Right cardiac atrium (tissue), 5 donors: ENCODE results near the gene FRYL. TPM values are rescaled to one million over a fixed set of nuclear protein-coding genes. Genes with fewer than 3 reads are reported as not detected.

Source experiments
- ATAC-seq, 2 donors: fragments of 200-7000 bp; cut with Tn5 transposase; one replicate each; pipeline versions ENCODE4 v1.8.0 to v1.9.1; 2020; ENCODE audit warnings: moderate library complexity in 2 of 2, mild to moderate bottlenecking in 1 of 2
- DNase-seq, 3 donors: peaks; one replicate each; pipeline ENCODE4 v3.0.0-alpha.2; 2020
- H3K27ac ChIP-seq: one replicate; pipeline ENCODE4 v1.5.1; 2013; ENCODE audit warnings: mild to moderate bottlenecking, low read length, control low read depth, moderate library complexity
- H3K27me3 ChIP-seq: one replicate; pipeline ENCODE4 v1.6.1; 2013; ENCODE audit not compliant: control insufficient read depth, insufficient read depth
- H3K4me1 ChIP-seq: one replicate; pipeline ENCODE4 v1.6.1; 2013; ENCODE audit warnings: low read length; ENCODE audit not compliant: control insufficient read depth, insufficient read depth
- H3K4me3 ChIP-seq: one replicate; pipeline ENCODE4 v1.5.1; 2013; ENCODE audit warnings: low read length, control low read depth
- H3K9me3 ChIP-seq: one replicate; pipeline ENCODE4 v1.6.1; 2013; ENCODE audit warnings: low read length; ENCODE audit not compliant: control insufficient read depth
- WGBS: extraction: QIAGEN DNeasy Blood & Tissue Kit; methylation state at CpG from one replicate; pipeline ENCODE4 v1.1.7; 2013; 5-methylcytosine and 5-hydroxymethylcytosine counted together
- intact Hi-C, 4 donors: fragments of 100-400 bp; cut with DNase I; formaldehyde crosslinking; loops; one replicate each; pipeline versions ENCODE4 v1.11.0 to v1.14.0; 2022 to 2023
- polyA plus RNA-seq: library from polyadenylated mRNA; stranded (reverse); fragments of 200-250 nt; gene quantifications from one replicate; pipeline ENCODE4 v1.2.3, GENCODE V29; 2013
- total RNA-seq, 4 donors: library from RNA; stranded (reverse); fragmentation: NEBNext Ultra II Directional; extraction: Animal tissue kit (Norgen Biotek cat#: 25700); gene quantifications; one replicate each; pipeline ENCODE4 v1.2.1, GENCODE V29; 2021
- donor health status: healthy with polysubstance abuse.
- donor health status: DM: no; HTN: yes; CAD: no.
- donor health status: DM: no; HTN: no; CAD: no.
- donor health status: DM: no; HTN: yes; CAD: no; lungs with severe emphysema.
- donor health status: DM: yes; HTN: yes; CAD: no.

The FRYL gene
- total and polyA plus RNA-seq, 5 donors, result 13.5 to 50.7 (median 43.8) TPM

- no peaks in the 10 kb centered on the region for H3K9me3 ChIP-seq
- no peaks in the 10 kb centered on the region for H3K27me3 ChIP-seq
- DNase-seq (no peak), ATAC-seq (no peak)
- intact Hi-C loops, result no loop called here
- H3K4me1 ChIP-seq, result no peaks in the 10 kb centered on the region
- no peak overlapping the region for H3K4me3 ChIP-seq
- H3K27ac ChIP-seq, result no peak overlapping the region
Observed at GRCh38 chr4:48785302-48785701, 5.2 kb upstream of the FRYL start.

GRCh38 chr4:48781968-48782367 lies 1.9 kb upstream of the FRYL start:
- ATAC-seq (no peak), DNase-seq (no peak)
- Histone ChIP-seq H3K9me3 (no peaks in the 10 kb centered on the region), H3K27me3 (no peaks in the 10 kb centered on the region), H3K27ac (no peak overlapping the region), H3K4me3 (no peak overlapping the region), H3K4me1 (no peaks in the 10 kb centered on the region)
- intact Hi-C loops, result loop anchor here in 1 of 4 donors (5.0 kb wide), 1 partner anchor 50 kb away; the partner anchor contains the start of gene OCIAD1

DNA sequence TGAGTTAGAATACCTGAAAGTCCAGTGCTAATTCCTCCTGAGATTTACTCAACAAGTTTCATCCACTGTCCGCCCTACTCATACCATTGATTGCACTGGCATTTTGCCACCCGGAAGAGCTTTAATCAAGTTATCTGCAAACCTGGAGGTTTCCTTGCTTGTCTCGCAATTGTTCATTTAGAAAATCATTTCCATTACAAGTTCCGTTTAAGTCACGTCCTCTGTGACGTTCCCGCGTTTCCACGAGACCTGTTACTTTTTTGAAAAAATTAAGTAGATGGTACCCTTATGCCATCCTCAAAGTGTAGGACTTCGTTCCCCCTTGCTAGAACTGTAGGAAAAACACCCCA lies 761 bp upstream of the FRYL start:
- Histone ChIP-seq H3K4me3 (peak overlapping the region; percentile 96), H3K9me3 (no peaks in the 10 kb centered on the region), H3K27me3 (no peaks in the 10 kb centered on the region), H3K4me1 (no peaks in the 10 kb centered on the region), H3K27ac (peak overlapping the region; percentile 91)
- DNase-seq (peak in 2 of 3 donors; percentile 34 to 55), ATAC-seq (peak in 1 of 2 donors; percentile 2)
- 0% methylated on average over 10 of the region's 10 CpGs for WGBS
- intact Hi-C loops, result loop anchor here in 1 of 4 donors (5.0 kb wide), 1 partner anchor 51 kb away; the partner anchor contains the start of gene OCIAD1

DNA sequence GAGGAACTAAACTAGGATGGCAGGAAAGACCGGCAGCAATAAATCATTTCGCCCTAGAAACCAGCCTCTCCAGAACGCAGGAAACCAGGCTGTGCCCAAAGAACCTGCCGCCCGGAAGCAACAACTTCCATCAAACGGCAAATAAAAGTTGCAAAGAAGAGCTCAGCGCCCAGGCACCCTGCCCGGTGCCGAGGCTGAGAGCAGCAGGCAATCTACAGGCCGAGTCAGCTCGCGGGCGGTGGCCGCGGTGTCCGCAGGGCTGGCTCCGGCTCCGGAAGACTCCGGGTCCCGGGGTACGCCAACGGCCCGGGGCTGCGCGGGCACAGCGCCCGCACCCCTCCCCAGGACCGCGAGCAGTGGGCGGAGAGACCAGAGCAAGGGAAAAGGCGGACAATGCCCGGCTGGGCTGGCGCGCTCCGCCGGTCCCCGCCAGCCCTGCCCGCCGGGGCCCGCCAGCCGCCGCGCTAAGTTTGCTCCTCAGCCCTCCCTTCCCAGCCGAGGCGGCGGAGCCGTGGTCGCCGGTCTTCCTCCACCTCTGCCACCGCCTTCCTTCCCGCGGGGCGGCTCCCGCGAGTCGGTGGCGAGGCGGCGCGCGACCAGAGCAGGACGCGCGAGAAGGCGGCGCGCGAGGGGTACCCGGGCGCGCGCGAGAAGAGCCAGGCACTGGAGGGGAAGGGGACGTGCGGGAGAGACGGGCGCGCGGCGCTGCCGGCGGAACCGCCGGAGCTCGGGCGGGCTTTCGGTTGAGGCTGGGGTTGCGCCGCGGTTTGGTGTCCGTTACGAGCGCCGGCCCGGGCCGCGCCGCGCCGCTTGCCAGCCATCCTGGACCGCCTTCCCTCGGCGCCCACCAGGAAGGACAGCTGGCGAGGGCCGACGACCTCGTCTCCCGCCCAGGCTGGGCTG lies 733 bp downstream of the FRYL start:
- DNase-seq (peak; percentile 74 to 91 (median 89)), ATAC-seq (peak; percentile 66 to 70)
- under 1% methylated on average over 108 of the region's 108 CpGs for WGBS

GRCh38 chr4:48778431-48779094 lies 1.5 kb downstream of the FRYL start:
- Histone ChIP-seq H3K9me3 (no peaks in the 10 kb centered on the region), H3K27ac (peak overlapping the region; percentile 94), H3K27me3 (no peaks in the 10 kb centered on the region), H3K4me3 (peak overlapping the region; percentile 96), H3K4me1 (peaks cover 2% of the 10 kb centered on the region)
- DNase-seq (no peak), ATAC-seq (no peak)
- WGBS, result under 1% methylated on average over 8 of the region's 8 CpGs
- intact Hi-C loops, result loop anchor here in 1 of 4 donors (10.0 kb wide), 3 partner anchors 54 to 194 kb away; no protein-coding TSS in a partner anchor

More for the DNA sequence above, 733 bp downstream of the FRYL start:
- no peaks in the 10 kb centered on the region for H3K4me1 ChIP-seq
- H3K9me3 ChIP-seq, result no peaks in the 10 kb centered on the region
- intact Hi-C loops, result loop anchor here in 1 of 4 donors (10.0 kb wide), 3 partner anchors 55 to 195 kb away; no protein-coding TSS in a partner anchor
- H3K27me3 ChIP-seq, result no peaks in the 10 kb centered on the region
- peak overlapping the region; percentile 96 for H3K4me3 ChIP-seq
- H3K27ac ChIP-seq, result peak overlapping the region; percentile 94

DNA sequence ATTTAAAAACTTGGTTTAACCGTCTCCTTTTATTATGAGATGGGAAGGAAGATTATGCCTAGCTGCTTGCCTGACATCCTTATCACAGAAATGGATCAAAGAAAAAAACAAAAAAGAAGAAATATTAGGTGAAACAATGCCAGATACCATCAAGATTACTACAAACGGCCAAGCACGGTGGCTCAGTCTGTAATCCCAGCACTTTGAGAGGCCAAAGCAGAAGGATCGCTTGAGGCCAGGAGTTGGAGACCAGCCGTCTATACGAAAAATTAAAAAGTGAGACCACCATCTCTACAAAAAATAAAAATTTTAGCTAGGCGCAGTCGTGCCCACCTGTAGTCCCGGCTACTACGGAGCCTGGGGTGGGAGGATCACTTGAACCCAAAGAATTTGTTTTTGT lies 2.3 kb downstream of the FRYL start:
- WGBS, result 45% methylated on average over 10 of the region's 10 CpGs
- H3K27me3 ChIP-seq, result no peaks in the 10 kb centered on the region
- peak overlapping the region; percentile 48 for H3K27ac ChIP-seq
- intact Hi-C loops, result loop anchor here in 1 of 4 donors (10.0 kb wide), 3 partner anchors 53 to 193 kb away; no protein-coding TSS in a partner anchor
- ATAC-seq (no peak), DNase-seq (no peak)
- peak overlapping the region; percentile 96 for H3K4me3 ChIP-seq
- H3K9me3 ChIP-seq, result no peaks in the 10 kb centered on the region
- H3K4me1 ChIP-seq, result peaks cover 3% of the 10 kb centered on the region

- ATAC-seq (no peak), DNase-seq (no peak)
- H3K4me1 ChIP-seq, result peaks cover 3% of the 10 kb centered on the region
- intact Hi-C loops, result loop anchor here in 1 of 4 donors (10.0 kb wide), 3 partner anchors 50 to 190 kb away; no protein-coding TSS in a partner anchor
- H3K9me3 ChIP-seq, result no peaks in the 10 kb centered on the region
- H3K27me3 ChIP-seq, result no peaks in the 10 kb centered on the region
- peak overlapping the region; percentile 64 for H3K27ac ChIP-seq
- 82% methylated on average over 16 of the region's 16 CpGs for WGBS
- H3K4me3 ChIP-seq, result no peak overlapping the region
Observed at GRCh38 chr4:48774760-48775710, 5.0 kb downstream of the FRYL start.

GRCh38 chr4:48772556-48772955 lies 7.5 kb downstream of the FRYL start:
- H3K27me3 ChIP-seq, result no peaks in the 10 kb centered on the region
- no peak overlapping the region for H3K4me3 ChIP-seq
- peaks cover 5% of the 10 kb centered on the region for H3K4me1 ChIP-seq
- ATAC-seq (no peak), DNase-seq (no peak)
- 70% methylated on average over 3 of the region's 3 CpGs for WGBS
- intact Hi-C loops, result loop anchor here in 1 of 4 donors (10.0 kb wide), 3 partner anchors 48 to 188 kb away; no protein-coding TSS in a partner anchor
- no peaks in the 10 kb centered on the region for H3K9me3 ChIP-seq
- no peak overlapping the region for H3K27ac ChIP-seq

- Histone ChIP-seq H3K4me3 (no peak overlapping the region), H3K27ac (no peak overlapping the region), H3K9me3 (no peaks in the 10 kb centered on the region), H3K27me3 (no peaks in the 10 kb centered on the region), H3K4me1 (peaks cover 6% of the 10 kb centered on the region)
- intact Hi-C loops, result no loop called here
- DNase-seq (no peak), ATAC-seq (no peak)
- WGBS, result 94% methylated on average over 12 of the region's 12 CpGs
Observed at GRCh38 chr4:48767055-48767929, 12.8 kb downstream of the FRYL start.
